HepG2 (cell line): ENCODE measurements around the gene PLEKHH3. TPM values are rescaled to one million over a fixed set of nuclear protein-coding genes. Genes with fewer than 3 reads are reported as not detected.

Experiments
- ATF2 ChIP-seq: sonication (generic); formaldehyde crosslinking; IDR thresholded peaks from 2 replicates; pipeline ENCODE4 v1.4.0; 2020; ENCODE audit warnings: missing genetic modification reagents
- CENPT ChIP-seq: sonication (generic); formaldehyde crosslinking; IDR thresholded peaks from 2 replicates; pipeline ENCODE4 v1.8.0; 2022; ENCODE audit warnings: low read depth, mild to moderate bottlenecking, moderate library complexity, missing genetic modification reagents
- HOXA7 ChIP-seq: sonication (generic); formaldehyde crosslinking; IDR thresholded peaks from 2 replicates; pipeline ENCODE4 v1.8.1; 2022; ENCODE audit warnings: mild to moderate bottlenecking, missing genetic modification reagents, moderate library complexity
- KDM4B ChIP-seq: sonication (generic); formaldehyde crosslinking; IDR thresholded peaks from 2 replicates; pipeline ENCODE4 v1.4.0; 2020; ENCODE audit warnings: missing genetic modification reagents
- MAZ ChIP-seq, 2 experiments: sonication (generic) in 1 of 2; formaldehyde crosslinking in 1 of 2; IDR thresholded peaks; 2 replicates each; pipeline versions ENCODE4 v1.5.0 to v1.6.1; 2012 to 2020; ENCODE audit warnings: low read depth in 2 of 2, mild to moderate bottlenecking in 2 of 2, borderline replicate concordance in 1 of 2, improper control_type of control experiment in 1 of 2, low read length in 1 of 2, missing genetic modification reagents in 1 of 2, moderate library complexity in 1 of 2
- PLSCR1 ChIP-seq: sonication (generic); formaldehyde crosslinking; IDR thresholded peaks from 2 replicates; pipeline ENCODE4 v1.5.0; 2020; ENCODE audit warnings: missing genetic modification reagents, mild to moderate bottlenecking, borderline replicate concordance
- RFXANK ChIP-seq: IDR thresholded peaks from 2 replicates; pipeline ENCODE4 v1.6.1; 2016
- SP140L ChIP-seq: sonication (generic); formaldehyde crosslinking; IDR thresholded peaks from 2 replicates; pipeline ENCODE4 v1.4.0; 2020; ENCODE audit warnings: missing genetic modification reagents, borderline replicate concordance
- ZBTB25 ChIP-seq: IDR thresholded peaks from 2 replicates; pipeline ENCODE4 v1.6.1; 2018; ENCODE audit warnings: missing genetic modification reagents
- ZFP36L1 ChIP-seq: sonication (generic); formaldehyde crosslinking; IDR thresholded peaks from 2 replicates; pipeline ENCODE4 v1.8.0; 2022; ENCODE audit warnings: mild to moderate bottlenecking, missing genetic modification reagents, moderate library complexity
- ZFP41 ChIP-seq: sonication (generic); formaldehyde crosslinking; IDR thresholded peaks from 2 replicates; pipeline ENCODE4 v1.4.0; 2020; ENCODE audit warnings: mild to moderate bottlenecking, missing genetic modification reagents, borderline replicate concordance
- ZNF142 ChIP-seq: sonication (generic); formaldehyde crosslinking; IDR thresholded peaks from 2 replicates; pipeline ENCODE4 v1.4.0; 2020; ENCODE audit warnings: missing genetic modification reagents
- ZNF329 ChIP-seq: sonication (generic); formaldehyde crosslinking; IDR thresholded peaks from 2 replicates; pipeline ENCODE4 v1.9.0; 2021; ENCODE audit warnings: low read depth, mild to moderate bottlenecking, missing genetic modification reagents
- polyA plus RNA-seq, 8 experiments: library from polyadenylated mRNA; depleted of rRNA in 3 of 8; stranded (reverse) in 7 of 8; unstranded in 1 of 8; fragments of >200 nt; fragmentation: Illumina TruSeq in 4 of 8; extraction: Trizol in 4 of 8; gene quantifications; 2 replicates each; pipeline versions ENCODE4 v1.2.1 to v1.2.3, GENCODE V29; 2011 to 2016; ENCODE audit warnings: low read depth in 4 of 8, missing spikeins in 1 of 8, mixed read lengths in 1 of 8; ENCODE audit not compliant: insufficient read depth in 1 of 8
- total RNA-seq, 5 experiments: library from RNA; depleted of rRNA; stranded (reverse); fragments of >200 nt; fragmentation: Illumina TruSeq; extraction: Trizol; gene quantifications; 2 replicates each; pipeline ENCODE4 v1.2.3, GENCODE V29; 2016; ENCODE audit warnings: low read depth in 1 of 5
- TF ChIP-seq, protein P1 (sequence below), 2 experiments: IDR thresholded peaks; 2 replicates each; pipeline ENCODE4 v1.6.1; 2011 to 2012; ENCODE audit warnings: low read length in 2 of 2, borderline replicate concordance in 1 of 2, low read depth in 1 of 2, mild to moderate bottlenecking in 1 of 2, moderate library complexity in 1 of 2

Gene PLEKHH3
- total and polyA plus RNA-seq, 2 of the 13 experiments (the other 11 are each of a cell fraction or from before 2014, with no cell fraction given), result 6.0 to 19.9 TPM

GRCh38 chr17:42678951-42679491, 2.2 kb upstream of the PLEKHH3 start (continued):
- no peak for TF ChIP-seq ZNF142
- no peak for TF ChIP-seq ZFP36L1 (CRISPR knock-in tag)
- TF ChIP-seq, protein P1, sequence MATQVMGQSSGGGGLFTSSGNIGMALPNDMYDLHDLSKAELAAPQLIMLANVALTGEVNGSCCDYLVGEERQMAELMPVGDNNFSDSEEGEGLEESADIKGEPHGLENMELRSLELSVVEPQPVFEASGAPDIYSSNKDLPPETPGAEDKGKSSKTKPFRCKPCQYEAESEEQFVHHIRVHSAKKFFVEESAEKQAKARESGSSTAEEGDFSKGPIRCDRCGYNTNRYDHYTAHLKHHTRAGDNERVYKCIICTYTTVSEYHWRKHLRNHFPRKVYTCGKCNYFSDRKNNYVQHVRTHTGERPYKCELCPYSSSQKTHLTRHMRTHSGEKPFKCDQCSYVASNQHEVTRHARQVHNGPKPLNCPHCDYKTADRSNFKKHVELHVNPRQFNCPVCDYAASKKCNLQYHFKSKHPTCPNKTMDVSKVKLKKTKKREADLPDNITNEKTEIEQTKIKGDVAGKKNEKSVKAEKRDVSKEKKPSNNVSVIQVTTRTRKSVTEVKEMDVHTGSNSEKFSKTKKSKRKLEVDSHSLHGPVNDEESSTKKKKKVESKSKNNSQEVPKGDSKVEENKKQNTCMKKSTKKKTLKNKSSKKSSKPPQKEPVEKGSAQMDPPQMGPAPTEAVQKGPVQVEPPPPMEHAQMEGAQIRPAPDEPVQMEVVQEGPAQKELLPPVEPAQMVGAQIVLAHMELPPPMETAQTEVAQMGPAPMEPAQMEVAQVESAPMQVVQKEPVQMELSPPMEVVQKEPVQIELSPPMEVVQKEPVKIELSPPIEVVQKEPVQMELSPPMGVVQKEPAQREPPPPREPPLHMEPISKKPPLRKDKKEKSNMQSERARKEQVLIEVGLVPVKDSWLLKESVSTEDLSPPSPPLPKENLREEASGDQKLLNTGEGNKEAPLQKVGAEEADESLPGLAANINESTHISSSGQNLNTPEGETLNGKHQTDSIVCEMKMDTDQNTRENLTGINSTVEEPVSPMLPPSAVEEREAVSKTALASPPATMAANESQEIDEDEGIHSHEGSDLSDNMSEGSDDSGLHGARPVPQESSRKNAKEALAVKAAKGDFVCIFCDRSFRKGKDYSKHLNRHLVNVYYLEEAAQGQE (IDR thresholded peaks at IDR 0.05; ENCODE audit: borderline replicate concordance in 1 of 2, low read depth in 1 of 2, low read length in 2 of 2), result no peak
- no peak for TF ChIP-seq PLSCR1 (CRISPR knock-in tag)
- TF ChIP-seq RFXANK, result no peak
- TF ChIP-seq CENPT (CRISPR knock-in tag), result no peak
- TF ChIP-seq ATF2, result no peak
- no peak for TF ChIP-seq KDM4B (CRISPR knock-in tag)
- TF ChIP-seq ZNF329 (CRISPR knock-in tag), result no peak
- no peak for TF ChIP-seq ZBTB25 (CRISPR knock-in tag)
- TF ChIP-seq MAZ (IDR thresholded peaks at IDR 0.05; ENCODE audit: borderline replicate concordance, low read depth, low read length), result no peak
- TF ChIP-seq MAZ (CRISPR knock-in tag; IDR thresholded peaks at IDR 0.05; ENCODE audit: low read depth), result no peak
- no peak for TF ChIP-seq ZFP41 (CRISPR knock-in tag)
- no peak for TF ChIP-seq HOXA7 (CRISPR knock-in tag)
- no peak for TF ChIP-seq SP140L (CRISPR knock-in tag)
